ENCODE results near the gene CALR3.

Gene CALR3

DNA sequence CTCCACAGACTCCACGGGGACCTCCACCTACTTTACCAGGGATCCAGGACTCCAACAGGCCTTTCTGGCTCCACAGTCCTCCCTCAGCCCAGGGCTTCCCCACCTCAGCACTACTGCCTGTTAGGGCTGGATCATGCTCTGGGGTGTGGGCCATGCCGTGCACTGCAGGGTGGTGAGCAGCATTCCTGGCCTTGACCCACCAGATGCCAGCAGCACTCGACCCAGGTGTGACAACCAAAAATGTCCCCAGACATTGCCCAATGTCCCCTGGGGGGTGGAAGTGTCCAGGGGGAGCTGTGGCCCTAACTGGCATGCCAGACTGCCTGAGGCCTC lies 66.2 kb downstream of the CALR3 start:
- ChIA-PET CTCF (interaction anchor here (1.9 kb wide), 1 partner anchor 12 kb away, joined by 8 read pairs; no protein-coding TSS in a partner anchor), POLR2A (no interaction called here)
- H3K4me3 ChIP-seq (ENCODE audit: low read depth, low read length) = no peak overlapping the region
- TF ChIP-seq, protein P1, sequence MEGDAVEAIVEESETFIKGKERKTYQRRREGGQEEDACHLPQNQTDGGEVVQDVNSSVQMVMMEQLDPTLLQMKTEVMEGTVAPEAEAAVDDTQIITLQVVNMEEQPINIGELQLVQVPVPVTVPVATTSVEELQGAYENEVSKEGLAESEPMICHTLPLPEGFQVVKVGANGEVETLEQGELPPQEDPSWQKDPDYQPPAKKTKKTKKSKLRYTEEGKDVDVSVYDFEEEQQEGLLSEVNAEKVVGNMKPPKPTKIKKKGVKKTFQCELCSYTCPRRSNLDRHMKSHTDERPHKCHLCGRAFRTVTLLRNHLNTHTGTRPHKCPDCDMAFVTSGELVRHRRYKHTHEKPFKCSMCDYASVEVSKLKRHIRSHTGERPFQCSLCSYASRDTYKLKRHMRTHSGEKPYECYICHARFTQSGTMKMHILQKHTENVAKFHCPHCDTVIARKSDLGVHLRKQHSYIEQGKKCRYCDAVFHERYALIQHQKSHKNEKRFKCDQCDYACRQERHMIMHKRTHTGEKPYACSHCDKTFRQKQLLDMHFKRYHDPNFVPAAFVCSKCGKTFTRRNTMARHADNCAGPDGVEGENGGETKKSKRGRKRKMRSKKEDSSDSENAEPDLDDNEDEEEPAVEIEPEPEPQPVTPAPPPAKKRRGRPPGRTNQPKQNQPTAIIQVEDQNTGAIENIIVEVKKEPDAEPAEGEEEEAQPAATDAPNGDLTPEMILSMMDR (IDR thresholded peaks at IDR 0.05; ENCODE audit: insufficient read depth, low read length, missing control alignments) = no peak
- no peak for DNase-seq (ENCODE audit: low read depth, low spot score)

DNA sequence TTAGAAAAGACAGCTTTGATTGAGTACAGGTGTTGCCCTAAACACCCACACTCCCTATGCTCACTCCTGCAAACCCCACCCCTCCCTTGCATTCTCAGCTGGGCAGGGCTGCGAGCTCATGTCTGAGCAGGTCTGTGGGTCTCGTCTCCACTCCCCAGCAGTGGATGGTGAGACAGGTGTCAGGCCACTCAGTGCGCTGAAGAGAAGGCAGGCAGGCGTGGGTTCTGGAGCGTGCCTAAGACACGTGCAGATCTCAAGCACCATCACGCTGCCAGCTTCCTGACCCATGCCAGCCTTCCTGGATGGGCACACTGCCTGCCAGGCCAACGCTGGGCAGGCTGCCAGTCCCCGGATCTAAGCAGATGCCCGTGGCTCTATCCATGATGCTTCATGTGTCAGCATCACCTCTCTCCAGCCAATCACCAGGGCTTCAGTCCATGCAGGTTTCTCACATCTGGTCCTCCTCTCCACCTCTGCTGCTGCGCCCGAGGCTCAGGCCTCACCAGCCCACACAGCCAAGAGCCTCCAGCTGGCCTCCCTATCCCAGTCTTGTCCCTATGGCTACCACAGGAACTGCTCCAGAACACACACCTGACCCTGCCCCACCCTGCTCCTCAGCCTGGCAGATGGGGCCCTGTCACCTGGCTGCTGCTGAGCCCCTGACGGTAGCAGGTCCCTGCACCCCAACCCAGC lies 66.8 kb downstream of the CALR3 start:
- POLR2A ChIA-PET = no interaction called here
- CTCF ChIA-PET = interaction anchor here (1.9 kb wide), 1 partner anchor 12 kb away, joined by 8 read pairs; no protein-coding TSS in a partner anchor
- no peak for DNase-seq (ENCODE audit: low read depth, low spot score)
- H3K4me3 ChIP-seq (ENCODE audit: low read depth, low read length) = no peak overlapping the region
- TF ChIP-seq, protein P1 (IDR thresholded peaks at IDR 0.05; ENCODE audit: insufficient read depth, low read length, missing control alignments) = no peak

Measured in AG04449 (cell line).